GM12801 (cell line): ENCODE data around the gene NOL3.

ENCODE experiments used
- CTCF ChIP-seq: IDR thresholded peaks from one replicate; pipeline ENCODE4 v1.5.1; 2011; ENCODE audit warnings: control low read depth; ENCODE audit not compliant: insufficient read length; ENCODE audit errors: extremely low read depth

NOL3 gene

GRCh38 chr16:67150047-67150832, 20.1 kb upstream of the NOL3 start:
- TF ChIP-seq CTCF = no peak

GRCh38 chr16:67150833-67151396, 19.4 kb upstream of the NOL3 start, which contains the start of gene B3GNT9:
B3GNT9 (minus strand) TSS chr16:67150998; CDS start chr16:67150485, 513 bp downstream.
- no peak for TF ChIP-seq CTCF

GRCh38 chr16:67151431-67152097, 18.8 kb upstream of the NOL3 start:
- TF ChIP-seq CTCF = no peak

GRCh38 chr16:67154578-67155294, 15.6 kb upstream of the NOL3 start:
- TF ChIP-seq CTCF = no peak

- no peak for TF ChIP-seq CTCF
Measured at GRCh38 chr16:67155295-67156142, 14.8 kb upstream of the NOL3 start.

GRCh38 chr16:67156143-67156844, 14.0 kb upstream of the NOL3 start:
- no peak for TF ChIP-seq CTCF
